C4-2B (cell line): ENCODE measurements around the gene RBM10.

Source experiments
- CTCF ChIP-seq: fragments of 450-650 bp; conservative IDR thresholded peaks from 2 replicates; pipeline ENCODE4 v1.5.1; 2017; ENCODE audit warnings: mild to moderate bottlenecking
- ZFX ChIP-seq: fragments of 450-650 bp; IDR thresholded peaks from 2 replicates; pipeline ENCODE4 v1.6.1; 2017

GRCh38 chrX:47201345-47201944, 56.4 kb downstream of the RBM10 start:
- TF ChIP-seq CTCF (no peak), ZFX (no peak)
